Suprapubic skin (tissue), 3 donors: ENCODE data around the gene PSMC4.

Source experiments
- CTCF ChIP-seq, 2 donors: fragments of 200-600 bp in 1 of 2; fragments of 450-650 bp in 1 of 2; sonication (generic) in 1 of 2; IDR thresholded peaks; one replicate each; pipeline ENCODE4 v1.5.1; 2016 to 2019; ENCODE audit warnings: antibody characterized with exemption in 2 of 2, mild to moderate bottlenecking in 1 of 2, moderate library complexity in 1 of 2
- EP300 ChIP-seq: sonication (generic); formaldehyde crosslinking; IDR thresholded peaks from one replicate; pipeline ENCODE4 v1.6.1; 2017; ENCODE audit warnings: antibody characterized with exemption
- POLR2A ChIP-seq, 2 donors: fragments of 450-650 bp; IDR thresholded peaks; one replicate each; pipeline ENCODE4 v1.6.1; 2017; ENCODE audit warnings: antibody characterized with exemption in 2 of 2, mild to moderate bottlenecking in 2 of 2, moderate library complexity in 2 of 2

- no peak for TF ChIP-seq CTCF (IDR thresholded peaks at IDR 0.05)
- TF ChIP-seq POLR2A (IDR thresholded peaks at IDR 0.05), result no peak
- no peak for TF ChIP-seq EP300
These were observed 29.8 kb upstream of the PSMC4 start for GRCh38 chr19:39941151-39941550.
